Fibroblast of pulmonary artery (primary cell): ENCODE measurements around the gene ATP2B2.

ENCODE experiments used
- DNase-seq: peaks from one replicate; pipeline ENCODE4 v3.0.0-alpha.2; 2010; ENCODE audit warnings: low read depth
- H3K4me3 ChIP-seq: replicated peaks from 2 replicates; pipeline ENCODE4 v1.5.1; 2011; ENCODE audit warnings: low read depth, mild to moderate bottlenecking, control low read depth, low read length, moderate library complexity
- CTCF ChIP-seq: IDR thresholded peaks from 2 replicates; pipeline ENCODE4 v1.5.1; 2011; ENCODE audit warnings: mild to moderate bottlenecking, control low read depth, low read length, inconsistent platforms; ENCODE audit errors: missing control alignments

ATP2B2 gene

DNA sequence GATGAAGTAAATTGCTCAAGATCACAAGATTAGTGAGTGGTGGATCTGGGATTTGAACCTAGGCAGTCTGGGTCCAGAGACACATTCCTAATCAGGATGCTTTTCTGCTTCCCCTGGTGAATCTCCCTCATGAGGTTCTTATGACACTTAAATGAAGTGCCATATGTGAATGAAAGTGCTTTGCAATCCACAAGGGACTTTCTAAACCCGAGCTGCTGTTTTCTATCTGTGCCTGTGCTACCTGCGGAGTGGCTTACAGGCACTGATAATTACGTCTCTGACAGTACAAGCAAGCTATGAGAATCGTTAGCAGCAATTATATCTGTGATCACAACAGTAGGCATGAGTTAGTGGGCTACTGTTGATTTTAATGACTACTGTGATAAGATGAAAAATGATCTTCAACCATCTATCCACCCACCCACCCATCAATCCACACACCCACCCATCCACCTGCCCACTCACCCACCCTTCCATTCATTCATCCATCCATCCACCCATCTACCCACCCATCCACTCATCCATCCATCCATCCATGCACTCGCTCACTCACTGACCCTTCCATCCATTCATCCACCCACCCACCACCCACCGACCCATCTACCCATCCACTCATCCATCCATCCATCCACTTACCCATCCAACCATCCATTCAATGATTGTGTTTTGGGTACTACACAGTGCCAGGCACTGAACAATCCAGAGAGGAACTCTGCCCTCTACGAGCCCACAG, 51.8 kb downstream of the ATP2B2 start:
- H3K4me3 ChIP-seq, result no peak overlapping the region
- DNase-seq, result no peak

GRCh38 chr3:10450494-10451440, 54.6 kb downstream of the ATP2B2 start:
- no peak for TF ChIP-seq CTCF
- no peak for DNase-seq

More for the DNA sequence above, 51.8 kb downstream of the ATP2B2 start:
- no peak for TF ChIP-seq CTCF

GRCh38 chr3:10449436-10449835, 56.0 kb downstream of the ATP2B2 start:
- DNase-seq, result no peak
- H3K4me3 ChIP-seq, result no peak overlapping the region

More at GRCh38 chr3:10450494-10451440, 54.6 kb downstream of the ATP2B2 start:
- H3K4me3 ChIP-seq, result no peak overlapping the region

GRCh38 chr3:10448544-10448943, 56.8 kb downstream of the ATP2B2 start:
- H3K4me3 ChIP-seq, result no peak overlapping the region
- TF ChIP-seq CTCF, result no peak
- no peak for DNase-seq

More at GRCh38 chr3:10449436-10449835, 56.0 kb downstream of the ATP2B2 start:
- no peak for TF ChIP-seq CTCF

- no peak for TF ChIP-seq CTCF
- no peak overlapping the region for H3K4me3 ChIP-seq
- DNase-seq, result no peak
These were observed 57.7 kb downstream of the ATP2B2 start for GRCh38 chr3:10447527-10448260.

GRCh38 chr3:10447110-10447509, 58.3 kb downstream of the ATP2B2 start:
- H3K4me3 ChIP-seq, result no peak overlapping the region
- no peak for DNase-seq
- TF ChIP-seq CTCF, result no peak
